C4-2B (cell line): ENCODE data around the gene ALPG.

Experiments
- CTCF ChIP-seq: fragments of 450-650 bp; conservative IDR thresholded peaks from 2 replicates; pipeline ENCODE4 v1.5.1; 2017; ENCODE audit warnings: mild to moderate bottlenecking
- ZFX ChIP-seq: fragments of 450-650 bp; IDR thresholded peaks from 2 replicates; pipeline ENCODE4 v1.6.1; 2017

- TF ChIP-seq CTCF (no peak), ZFX (no peak)
These were observed 617 bp upstream of the ALPG start for GRCh38 chr2:232405943-232406510.
